ENCODE data around the gene KCNJ4. TPM values are rescaled to one million over a fixed set of nuclear protein-coding genes. Genes with fewer than 3 reads are reported as not detected.

Gene KCNJ4
- total RNA-seq, 1 experiment from 2014 or later: not detected

- intact Hi-C loops (cut with micrococcal nuclease; ENCODE audit: unreplicated experiment): no loop called here
- no TSS peak for BruUV-seq (replicated peaks)
- H3K9me3 Mint-ChIP-seq (ENCODE audit: low read depth, unreplicated experiment): no peaks in the 10 kb centered on the region
- CTCF ChIA-PET: interaction anchor here (0.5 to 0.7 kb wide), 3 partner anchors 108 to 1807 kb away, joined by 3 to 5 read pairs (median 3); no protein-coding TSS in a partner anchor
- peaks cover 77% of the 10 kb centered on the region for H3K27me3 Mint-ChIP-seq (ENCODE audit: unreplicated experiment)
- DNase-seq: no peak
- no peak overlapping the region for H3K27ac Mint-ChIP-seq (ENCODE audit: unreplicated experiment)
- peaks cover 17% of the 10 kb centered on the region for H3K36me3 Mint-ChIP-seq (ENCODE audit: insufficient read depth, unreplicated experiment)
- no peak overlapping the region for H3K4me3 Mint-ChIP-seq (ENCODE audit: low read depth, unreplicated experiment)
- no peak for TF ChIP-seq CTCF (IDR thresholded peaks at IDR 0.05; ENCODE audit: unreplicated experiment)
- H3K4me1 Mint-ChIP-seq (ENCODE audit: low read depth, unreplicated experiment): peaks cover 20% of the 10 kb centered on the region
Measured at GRCh38 chr22:38462960-38463784, 8.2 kb upstream of the KCNJ4 start.

GRCh38 chr22:38461414-38462081, 6.5 kb upstream of the KCNJ4 start:
- intact Hi-C loops (cut with micrococcal nuclease; ENCODE audit: unreplicated experiment): no loop called here
- no peak for TF ChIP-seq CTCF (IDR thresholded peaks at IDR 0.05; ENCODE audit: unreplicated experiment)
- peaks cover 27% of the 10 kb centered on the region for H3K4me1 Mint-ChIP-seq (ENCODE audit: low read depth, unreplicated experiment)
- peak; percentile 92 for DNase-seq
- CTCF ChIA-PET: interaction anchor here (1.3 kb wide), 1 partner anchor 409 kb away, joined by 4 read pairs; no protein-coding TSS in a partner anchor
- H3K27me3 Mint-ChIP-seq (ENCODE audit: unreplicated experiment): peaks cover 93% of the 10 kb centered on the region
- H3K4me3 Mint-ChIP-seq (ENCODE audit: low read depth, unreplicated experiment): peak overlapping the region; percentile 55
- no peaks in the 10 kb centered on the region for H3K9me3 Mint-ChIP-seq (ENCODE audit: low read depth, unreplicated experiment)
- H3K27ac Mint-ChIP-seq (ENCODE audit: unreplicated experiment): no peak overlapping the region
- H3K36me3 Mint-ChIP-seq (ENCODE audit: insufficient read depth, unreplicated experiment): peaks cover 10% of the 10 kb centered on the region
- no TSS peak for BruUV-seq (replicated peaks)

- intact Hi-C loops (cut with micrococcal nuclease; ENCODE audit: unreplicated experiment): no loop called here
- no peak for TF ChIP-seq CTCF (IDR thresholded peaks at IDR 0.05; ENCODE audit: unreplicated experiment)
- H3K4me1 Mint-ChIP-seq (ENCODE audit: low read depth, unreplicated experiment): peaks cover 28% of the 10 kb centered on the region
- H3K36me3 Mint-ChIP-seq (ENCODE audit: insufficient read depth, unreplicated experiment): peaks cover 15% of the 10 kb centered on the region
- H3K27me3 Mint-ChIP-seq (ENCODE audit: unreplicated experiment): peaks cover 98% of the 10 kb centered on the region
- no peaks in the 10 kb centered on the region for H3K9me3 Mint-ChIP-seq (ENCODE audit: low read depth, unreplicated experiment)
- CTCF ChIA-PET: interaction anchor here (1.3 kb wide), 1 partner anchor 409 kb away, joined by 4 read pairs; no protein-coding TSS in a partner anchor
- BruUV-seq (replicated peaks): no TSS peak
- peak overlapping the region; percentile 55 for H3K4me3 Mint-ChIP-seq (ENCODE audit: low read depth, unreplicated experiment)
- H3K27ac Mint-ChIP-seq (ENCODE audit: unreplicated experiment): no peak overlapping the region
- no peak for DNase-seq
Measured at GRCh38 chr22:38461057-38461413, 6.0 kb upstream of the KCNJ4 start.

GRCh38 chr22:38460426-38460840, 5.4 kb upstream of the KCNJ4 start:
- Mint-ChIP-seq H3K4me3 (ENCODE audit: low read depth, unreplicated experiment) (no peak overlapping the region), H3K27ac (ENCODE audit: unreplicated experiment) (no peak overlapping the region), H3K9me3 (ENCODE audit: low read depth, unreplicated experiment) (no peaks in the 10 kb centered on the region), H3K4me1 (ENCODE audit: low read depth, unreplicated experiment) (peaks cover 28% of the 10 kb centered on the region), H3K27me3 (ENCODE audit: unreplicated experiment) (peaks cover 100% of the 10 kb centered on the region), H3K36me3 (ENCODE audit: insufficient read depth, unreplicated experiment) (peaks cover 15% of the 10 kb centered on the region)
- CTCF ChIA-PET: interaction anchor here (0.6 to 1.3 kb wide), 3 partner anchors 32 to 408 kb away, joined by 3 to 9 read pairs (median 4); no protein-coding TSS in a partner anchor
- no peak for TF ChIP-seq CTCF (IDR thresholded peaks at IDR 0.05; ENCODE audit: unreplicated experiment)
- no TSS peak for BruUV-seq (replicated peaks)
- intact Hi-C loops (cut with micrococcal nuclease; ENCODE audit: unreplicated experiment): no loop called here
- no peak for DNase-seq

Data from Calu3 (cell line).